Duodenal mucosa (tissue), 2 donors: ENCODE measurements around the gene ZNF497.

ENCODE experiments used
- H3K27ac ChIP-seq: one replicate; pipeline ENCODE4 v1.7.0; 2013; ENCODE audit warnings: low read depth, low read length
- H3K27me3 ChIP-seq, 2 donors: one replicate each; pipeline ENCODE4 v1.7.0; 2013; ENCODE audit warnings: low read length in 2 of 2, control low read depth in 1 of 2; ENCODE audit not compliant: insufficient read depth in 2 of 2, control insufficient read depth in 1 of 2
- H3K36me3 ChIP-seq, 2 donors: one replicate each; pipeline ENCODE4 v1.7.0; 2013; ENCODE audit warnings: low read length in 2 of 2, control low read depth in 1 of 2; ENCODE audit not compliant: insufficient read depth in 2 of 2, control insufficient read depth in 1 of 2
- H3K4me1 ChIP-seq, 2 donors: one replicate each; pipeline ENCODE4 v1.7.0; 2013; ENCODE audit warnings: low read length in 2 of 2, control low read depth in 1 of 2; ENCODE audit not compliant: insufficient read depth in 2 of 2, control insufficient read depth in 1 of 2
- H3K4me3 ChIP-seq, 2 donors: one replicate each; pipeline ENCODE4 v1.7.0; 2013; ENCODE audit warnings: low read length in 2 of 2, low read depth in 1 of 2
- H3K9ac ChIP-seq, 2 donors: one replicate each; pipeline ENCODE4 v1.7.0; 2013; ENCODE audit warnings: low read length in 2 of 2, low read depth in 1 of 2
- H3K9me3 ChIP-seq, 2 donors: one replicate each; pipeline ENCODE4 v1.7.0; 2013; ENCODE audit warnings: low read length in 2 of 2, control low read depth in 1 of 2; ENCODE audit not compliant: control insufficient read depth in 1 of 2

Gene ZNF497

DNA sequence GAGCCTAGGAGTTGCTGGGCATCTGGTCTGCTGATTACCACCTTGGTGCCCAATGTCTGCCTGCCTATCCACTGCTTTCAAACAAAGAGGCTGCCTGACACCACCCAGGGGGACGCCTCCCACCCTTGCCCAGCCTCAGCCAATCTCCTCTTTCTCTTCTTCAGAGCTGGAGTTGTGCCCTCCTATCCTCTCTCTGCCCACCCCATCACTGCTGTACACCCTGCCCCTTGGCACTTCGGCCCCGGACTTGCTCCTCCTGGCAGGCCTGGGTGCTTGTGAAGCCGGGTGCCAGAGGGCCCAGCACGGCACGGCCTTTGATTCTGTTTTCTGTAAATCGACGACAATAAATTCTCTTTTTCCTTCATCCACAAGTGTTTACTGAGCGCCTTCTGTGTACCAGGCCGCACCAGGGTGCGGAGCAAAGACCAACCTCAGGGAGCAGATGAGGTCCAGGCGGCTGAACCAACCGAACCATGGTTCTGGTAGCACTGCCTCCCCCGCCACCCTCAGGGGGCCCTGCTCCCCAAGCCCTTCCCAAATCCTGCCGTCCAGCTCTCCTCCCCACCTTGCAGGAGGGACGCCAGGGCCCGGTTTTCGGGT, 37.9 kb upstream of the ZNF497 start:
- Histone ChIP-seq H3K4me3 (peak overlapping the region; percentile 71 to 82), H3K4me1 (peaks cover 0 to 17% of the 10 kb centered on the region in 2 donors), H3K36me3 (no peaks in the 10 kb centered on the region), H3K9ac (peak overlapping the region; percentile 55 to 63), H3K27me3 (peaks cover 24 to 25% of the 10 kb centered on the region in 2 donors), H3K27ac (no peak overlapping the region), H3K9me3 (no peaks in the 10 kb centered on the region)

DNA sequence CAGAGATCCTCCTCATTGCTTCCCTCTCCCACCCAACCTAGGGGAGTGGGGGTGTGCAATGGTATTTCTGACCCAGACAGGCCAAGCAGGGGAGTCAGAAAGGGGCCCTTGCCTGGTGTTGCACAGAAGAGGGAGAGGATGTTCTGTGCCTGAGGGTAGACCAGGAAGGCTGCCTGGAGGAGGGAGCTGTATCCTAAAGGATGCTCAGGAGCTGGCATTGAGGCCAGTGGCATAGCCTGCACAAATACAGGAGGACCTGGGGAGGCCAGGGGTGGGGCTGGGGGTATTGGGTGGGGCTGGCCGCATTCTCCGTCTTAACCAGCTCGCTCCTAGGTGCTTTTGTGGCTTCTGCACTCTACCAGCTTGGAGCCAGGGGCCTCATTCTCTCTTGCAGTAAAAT, 37.4 kb upstream of the ZNF497 start:
- Histone ChIP-seq H3K9me3 (no peaks in the 10 kb centered on the region), H3K4me3 (no peak overlapping the region), H3K27me3 (peaks cover 24 to 25% of the 10 kb centered on the region in 2 donors), H3K9ac (no peak overlapping the region), H3K27ac (no peak overlapping the region), H3K36me3 (peaks cover 3 to 4% of the 10 kb centered on the region in 2 donors), H3K4me1 (peaks cover 0 to 17% of the 10 kb centered on the region in 2 donors)

DNA sequence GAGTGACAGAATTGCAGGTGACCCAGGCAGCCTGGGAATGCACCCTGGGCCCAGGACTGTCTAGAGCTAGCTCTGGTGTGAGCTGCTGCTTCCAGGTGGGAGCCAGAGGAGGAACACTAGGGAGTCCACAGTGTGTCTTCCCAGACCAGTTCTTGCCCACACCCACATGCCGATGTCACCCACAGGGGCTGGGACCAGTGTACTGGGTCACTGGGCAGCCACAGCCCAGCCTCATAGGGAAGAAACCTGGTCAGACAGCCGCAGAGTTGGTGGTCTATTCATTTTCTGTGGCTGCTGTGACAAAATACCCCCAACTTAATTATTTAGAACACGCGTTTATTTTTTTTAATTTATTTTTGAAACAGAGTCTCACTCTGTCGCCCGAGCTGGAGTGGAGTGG, 36.0 kb upstream of the ZNF497 start:
- Histone ChIP-seq H3K4me3 (no peak overlapping the region), H3K4me1 (peaks cover 0 to 17% of the 10 kb centered on the region in 2 donors), H3K27me3 (peaks cover 24 to 25% of the 10 kb centered on the region in 2 donors), H3K9ac (no peak overlapping the region), H3K27ac (no peak overlapping the region), H3K9me3 (no peaks in the 10 kb centered on the region), H3K36me3 (peaks cover 17% of the 10 kb centered on the region in 2 donors)

DNA sequence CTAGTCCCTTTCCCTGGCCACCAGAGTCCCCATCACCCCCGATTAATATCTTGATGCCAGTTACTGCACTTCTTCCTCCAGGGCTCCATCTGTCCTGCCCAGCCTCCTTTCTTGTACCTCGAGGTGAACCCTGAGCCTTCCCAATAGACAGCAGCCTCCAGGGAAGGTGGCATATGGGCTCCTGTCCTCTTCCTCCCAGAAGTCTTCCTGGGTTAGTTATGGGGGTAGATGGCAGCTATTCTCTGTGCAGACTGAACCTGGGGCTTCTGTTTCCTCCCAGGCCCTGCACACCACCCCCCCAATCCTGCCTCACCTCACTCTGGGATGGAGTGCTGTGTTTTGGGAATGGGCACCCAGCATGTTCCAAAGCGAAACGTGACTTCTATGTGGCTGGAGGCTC, 35.5 kb upstream of the ZNF497 start:
- H3K4me1 ChIP-seq = peaks cover 0 to 17% of the 10 kb centered on the region in 2 donors
- H3K27ac ChIP-seq = no peak overlapping the region
- no peaks in the 10 kb centered on the region for H3K9me3 ChIP-seq
- H3K27me3 ChIP-seq = peaks cover 24 to 25% of the 10 kb centered on the region in 2 donors
- no peak overlapping the region for H3K4me3 ChIP-seq
- H3K36me3 ChIP-seq = peaks cover 21 to 22% of the 10 kb centered on the region in 2 donors
- no peak overlapping the region for H3K9ac ChIP-seq

DNA sequence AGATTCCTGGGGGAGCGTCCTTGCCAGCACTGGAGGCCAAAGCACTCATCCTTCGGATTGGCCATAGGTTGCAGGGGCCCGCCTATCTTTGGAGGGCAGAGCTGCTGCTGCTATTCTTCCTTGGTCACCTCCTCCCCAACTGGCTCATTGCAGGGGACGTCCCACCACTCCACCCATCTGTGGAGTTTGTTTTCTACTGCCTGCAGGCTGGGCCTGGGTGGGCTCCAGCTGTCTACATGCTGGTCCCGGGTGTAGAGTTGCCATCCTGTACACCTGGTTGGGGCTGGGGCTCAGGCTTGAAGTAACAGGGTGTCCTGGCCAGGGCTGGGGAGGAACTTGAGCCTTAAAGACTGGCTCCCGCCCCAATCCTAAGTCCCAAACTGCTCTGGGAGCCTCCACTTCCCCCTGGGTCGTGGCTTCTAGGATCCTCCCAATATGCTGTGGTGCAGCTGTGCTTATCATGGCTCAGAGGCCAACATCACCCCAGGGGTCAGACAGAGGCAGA, 35.0 kb upstream of the ZNF497 start:
- H3K27ac ChIP-seq = no peak overlapping the region
- H3K9ac ChIP-seq = no peak overlapping the region
- H3K36me3 ChIP-seq = peaks cover 26 to 27% of the 10 kb centered on the region in 2 donors
- H3K9me3 ChIP-seq = no peaks in the 10 kb centered on the region
- peaks cover 24 to 25% of the 10 kb centered on the region in 2 donors for H3K27me3 ChIP-seq
- H3K4me3 ChIP-seq = no peak overlapping the region
- H3K4me1 ChIP-seq = peaks cover 0 to 17% of the 10 kb centered on the region in 2 donors

DNA sequence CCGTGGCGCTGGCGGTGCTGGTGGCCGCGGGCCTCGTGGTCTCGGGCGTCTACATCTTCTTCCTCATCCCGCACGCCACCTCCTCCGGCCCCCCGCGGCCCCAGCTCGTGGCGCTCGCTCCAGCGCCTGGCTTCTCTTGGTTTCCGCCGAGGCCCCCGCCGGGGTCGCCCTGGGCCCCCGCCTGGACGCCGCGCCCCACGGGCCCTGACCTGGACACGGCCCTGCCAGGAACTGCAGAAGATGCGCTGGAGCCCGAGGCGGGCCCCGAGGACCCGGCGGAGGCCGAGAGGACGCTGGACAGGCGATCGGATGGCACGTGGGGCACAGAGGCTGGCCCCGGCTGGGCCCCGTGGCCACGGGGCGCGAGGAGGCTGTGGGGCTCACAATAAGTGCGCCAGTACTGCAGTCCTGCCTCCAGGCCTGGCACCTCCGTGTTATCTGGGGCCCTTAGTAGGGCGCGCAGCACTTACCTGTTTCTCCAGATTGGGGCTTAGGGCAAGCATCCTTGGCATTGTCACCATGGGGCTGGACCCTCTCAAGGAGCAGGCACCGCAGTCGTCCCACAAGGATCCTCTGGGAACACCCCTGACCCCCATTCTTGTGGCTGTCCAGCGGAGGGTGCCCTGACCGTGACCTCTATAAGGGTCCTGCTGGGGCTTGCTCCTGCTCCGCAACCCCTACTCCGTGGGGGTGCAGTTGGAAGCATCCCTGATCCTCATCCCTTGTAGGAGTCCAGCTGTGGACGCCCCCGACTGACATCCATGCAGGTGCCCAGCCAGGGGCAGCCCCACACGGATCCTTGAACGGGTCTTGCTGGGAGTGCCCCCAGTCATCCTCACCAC, 34.4 kb upstream of the ZNF497 start:
- Histone ChIP-seq H3K27ac (no peak overlapping the region), H3K4me1 (peaks cover 0 to 15% of the 10 kb centered on the region in 2 donors), H3K36me3 (peaks cover 26 to 28% of the 10 kb centered on the region in 2 donors), H3K9ac (no peak overlapping the region), H3K9me3 (no peaks in the 10 kb centered on the region), H3K27me3 (peaks cover 24 to 25% of the 10 kb centered on the region in 2 donors), H3K4me3 (no peak overlapping the region)

DNA sequence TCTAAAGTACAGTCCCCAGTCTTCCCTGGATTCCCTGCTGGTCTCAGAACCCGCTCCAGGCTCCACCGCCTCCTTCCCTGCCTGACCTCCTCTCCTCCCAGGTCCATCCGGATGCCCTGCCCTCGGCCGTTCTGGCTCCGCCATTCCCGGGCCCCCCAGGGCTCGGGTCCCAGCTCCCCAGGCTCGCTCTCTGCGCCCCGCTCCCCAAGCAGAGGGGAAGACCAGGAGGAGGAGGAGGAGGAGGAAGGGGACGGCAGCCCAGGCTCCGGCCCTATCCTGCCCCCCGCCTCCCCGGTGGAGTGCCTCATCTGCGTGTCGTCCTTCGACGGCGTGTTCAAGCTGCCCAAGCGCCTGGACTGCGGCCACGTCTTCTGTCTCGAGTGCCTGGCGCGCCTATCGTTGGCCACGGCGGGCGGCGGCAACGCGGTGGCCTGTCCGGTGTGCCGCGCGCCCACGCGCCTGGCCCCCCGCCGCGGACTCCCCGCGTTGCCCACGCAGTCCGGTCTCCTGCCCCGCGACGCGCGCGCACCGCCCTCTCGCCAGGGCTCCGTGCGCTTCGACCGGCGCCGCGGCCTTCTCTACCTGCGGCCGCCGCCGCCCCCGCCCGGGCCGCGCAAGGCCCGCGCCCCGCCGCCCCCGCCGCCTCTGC, 33.6 kb upstream of the ZNF497 start:
- Histone ChIP-seq H3K4me3 (no peak overlapping the region), H3K27ac (no peak overlapping the region), H3K4me1 (peaks cover 0 to 13% of the 10 kb centered on the region in 2 donors), H3K36me3 (peaks cover 26 to 32% of the 10 kb centered on the region in 2 donors), H3K9me3 (no peaks in the 10 kb centered on the region), H3K27me3 (peaks cover 24 to 25% of the 10 kb centered on the region in 2 donors), H3K9ac (no peak overlapping the region)

DNA sequence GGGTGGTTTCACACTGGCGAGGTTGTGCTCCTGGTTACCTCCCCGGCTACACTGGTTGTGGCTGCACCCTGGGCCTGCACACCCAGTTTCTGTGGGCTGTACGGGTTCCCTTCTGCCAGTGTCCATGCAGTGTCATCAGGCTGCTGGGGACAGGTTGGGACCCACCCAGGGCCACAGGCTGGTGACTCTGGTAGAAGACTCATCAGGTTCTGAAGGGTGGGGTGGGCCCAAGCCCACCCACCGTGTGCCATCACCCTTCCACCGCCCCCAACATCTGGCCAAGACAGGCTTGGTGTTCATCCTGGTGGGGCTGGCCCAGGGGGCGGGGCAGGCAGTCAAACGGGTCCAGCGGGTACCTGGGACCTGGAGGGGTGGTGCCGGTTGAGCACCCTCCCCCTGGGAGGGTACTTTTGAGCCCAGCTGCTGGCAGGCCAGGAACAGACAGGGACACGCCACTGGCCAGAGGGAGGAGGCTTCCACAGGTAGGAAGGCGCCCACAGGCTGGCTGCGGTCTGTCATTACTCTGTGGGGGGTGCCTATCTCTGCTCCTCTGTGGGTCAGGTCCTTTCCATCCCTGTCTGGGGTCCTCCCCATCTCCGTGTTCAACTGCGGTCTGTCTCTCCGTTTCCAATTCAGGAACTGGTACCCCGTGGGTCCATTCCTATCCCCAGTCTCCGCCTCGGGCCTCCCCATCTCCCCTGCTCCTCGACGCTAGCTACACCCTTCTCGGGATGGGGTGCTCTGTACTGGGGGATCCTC, 32.8 kb upstream of the ZNF497 start, which contains the start of gene RNF225:
RNF225 (plus strand) TSS at position 437 of the 759 bp plus-strand sequence. CDS start 434 bp downstream, outside the sequence.
- no peak within 1 kb of the TSS for H3K9ac ChIP-seq
- no peak within 1 kb of the TSS for H3K4me3 ChIP-seq
- no peak within 1 kb of the TSS for H3K27ac ChIP-seq
- peaks cover 24 to 25% of the 10 kb centered on the region in 2 donors for H3K27me3 ChIP-seq
- H3K4me1 ChIP-seq = peaks cover 0 to 7% of the 10 kb centered on the region in 2 donors
- H3K36me3 ChIP-seq = peaks cover 31 to 37% of the 10 kb centered on the region in 2 donors
- no peaks in the 10 kb centered on the region for H3K9me3 ChIP-seq

DNA sequence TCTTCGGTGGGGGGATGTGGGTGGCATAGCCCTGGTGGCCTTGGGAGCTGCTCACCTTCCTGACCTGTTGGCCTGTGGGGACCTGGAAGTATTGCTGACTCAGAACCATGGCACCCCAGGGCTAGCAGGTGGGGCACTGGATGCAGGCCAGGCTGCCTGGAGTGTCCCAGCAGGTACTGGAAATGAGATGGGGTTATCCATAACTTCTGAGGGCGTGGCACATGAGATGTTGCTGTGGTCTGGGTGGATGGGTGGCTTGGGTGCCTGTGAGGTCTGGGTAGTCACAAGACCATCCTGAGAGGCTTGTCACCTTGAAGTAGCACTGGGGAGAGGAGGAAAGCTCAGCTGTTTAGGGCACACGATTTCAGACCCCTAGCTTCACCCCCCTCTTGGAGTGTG, 32.3 kb upstream of the ZNF497 start:
- Histone ChIP-seq H3K4me1 (peaks cover 0 to 5% of the 10 kb centered on the region in 2 donors), H3K9ac (no peak overlapping the region), H3K4me3 (no peak overlapping the region), H3K27ac (no peak overlapping the region), H3K36me3 (peaks cover 31 to 37% of the 10 kb centered on the region in 2 donors), H3K27me3 (peaks cover 24 to 25% of the 10 kb centered on the region in 2 donors), H3K9me3 (no peaks in the 10 kb centered on the region)
